Measurements from ENCODE around the gene PTPRN2. TPM values are rescaled to one million over a fixed set of nuclear protein-coding genes. Genes with fewer than 3 reads are reported as not detected.

The PTPRN2 gene
- polyA plus RNA-seq, 6 donors from 2014 or later = 1.4 to 4.6 (median 3.8) TPM

DNA sequence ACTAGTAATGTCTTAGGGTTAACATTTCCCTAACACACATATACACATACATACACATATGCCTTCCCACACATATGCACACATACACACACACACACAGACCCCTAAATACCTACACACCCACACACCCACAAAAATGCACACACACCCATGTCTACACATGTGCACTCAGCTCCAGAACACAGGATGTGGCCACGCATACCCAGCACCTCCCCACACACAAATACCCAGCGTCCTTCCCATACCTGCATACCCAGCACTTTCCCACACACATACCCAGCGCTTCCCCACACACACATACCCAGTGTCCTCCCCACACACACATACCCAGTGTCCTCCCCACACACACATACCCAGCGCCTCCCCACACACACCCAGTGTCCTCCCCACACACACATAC lies 715.9 kb downstream of the PTPRN2 start:
- Mint-ChIP-seq H3K9me3 (peaks cover 0 to 6% (median 3%) of the 10 kb centered on the region in 7 donors), H3K4me3 (no peak overlapping the region), H3K36me3 (no peaks in the 10 kb centered on the region), H3K27me3 (peaks cover 4 to 12% (median 8%) of the 10 kb centered on the region in 3 donors), H3K27ac (no peak overlapping the region), H3K4me1 (peaks cover 0 to 9% (median 7%) of the 10 kb centered on the region in 3 donors)
- no peak for ATAC-seq (ENCODE audit: low read depth in 2 of 2)
- no peak for DNase-seq

DNA sequence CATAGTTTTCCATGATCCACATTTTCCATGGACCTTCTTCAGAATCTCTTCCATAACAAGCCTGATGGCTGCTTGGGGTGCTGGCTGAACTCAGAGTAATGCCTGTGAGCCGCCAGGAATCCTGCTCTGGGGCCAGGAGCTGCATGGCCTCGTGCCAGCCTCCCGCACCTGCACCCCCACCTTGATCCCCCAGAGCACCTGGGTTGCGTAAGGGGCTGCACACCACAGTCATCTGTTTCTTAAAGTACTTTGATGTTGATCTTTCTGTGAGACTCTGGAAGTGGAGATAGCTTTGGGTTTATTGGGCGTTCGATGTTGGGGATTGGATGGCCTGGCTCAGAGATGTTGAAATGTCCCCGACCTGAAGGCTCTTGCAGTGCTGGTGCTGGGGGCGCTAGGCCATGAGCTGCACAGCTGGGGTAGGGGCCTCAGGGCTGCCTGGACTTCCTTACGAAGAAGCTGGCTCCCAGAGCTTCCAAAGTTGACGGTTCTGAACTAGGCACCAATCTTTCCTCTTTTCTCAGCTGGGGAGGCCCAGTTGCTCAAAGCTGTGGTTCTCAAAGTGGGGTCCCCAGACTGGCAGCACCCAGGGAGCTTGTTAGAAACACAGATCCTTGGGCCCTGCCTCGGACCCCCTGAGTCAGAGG lies 716.9 kb downstream of the PTPRN2 start:
- H3K36me3 Mint-ChIP-seq = no peaks in the 10 kb centered on the region
- peaks cover 4 to 12% (median 8%) of the 10 kb centered on the region in 3 donors for H3K27me3 Mint-ChIP-seq
- peaks cover 0 to 9% (median 5%) of the 10 kb centered on the region in 7 donors for H3K9me3 Mint-ChIP-seq
- H3K4me1 Mint-ChIP-seq = peaks cover 0 to 9% (median 7%) of the 10 kb centered on the region in 3 donors
- DNase-seq = no peak
- no peak overlapping the region for H3K4me3 Mint-ChIP-seq
- H3K27ac Mint-ChIP-seq = no peak overlapping the region
- ATAC-seq (ENCODE audit: low read depth in 2 of 2) = no peak

DNA sequence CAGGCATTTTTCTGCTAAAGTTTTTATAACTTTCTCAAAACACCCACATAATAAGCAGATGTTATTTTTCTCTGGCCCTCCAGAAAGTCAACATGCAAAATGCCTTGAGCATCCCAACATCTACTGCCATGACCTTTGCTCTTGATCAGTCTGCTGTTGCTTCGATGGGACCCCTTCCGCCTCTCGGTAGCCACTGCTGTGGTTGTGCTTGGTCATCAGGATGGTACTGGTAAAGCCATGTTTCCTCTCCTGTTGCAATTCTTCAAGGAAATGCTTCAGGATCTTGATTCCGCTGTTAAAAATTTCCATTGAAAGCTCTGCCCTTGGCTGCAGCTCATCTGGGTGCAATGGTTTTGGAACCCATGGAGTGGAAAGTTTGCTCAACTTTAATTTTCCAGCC lies 717.8 kb downstream of the PTPRN2 start:
- Mint-ChIP-seq H3K9me3 (peaks cover 0 to 10% (median 5%) of the 10 kb centered on the region in 7 donors), H3K4me1 (peaks cover 0 to 4% (median 4%) of the 10 kb centered on the region in 3 donors), H3K27ac (no peak overlapping the region)

DNA sequence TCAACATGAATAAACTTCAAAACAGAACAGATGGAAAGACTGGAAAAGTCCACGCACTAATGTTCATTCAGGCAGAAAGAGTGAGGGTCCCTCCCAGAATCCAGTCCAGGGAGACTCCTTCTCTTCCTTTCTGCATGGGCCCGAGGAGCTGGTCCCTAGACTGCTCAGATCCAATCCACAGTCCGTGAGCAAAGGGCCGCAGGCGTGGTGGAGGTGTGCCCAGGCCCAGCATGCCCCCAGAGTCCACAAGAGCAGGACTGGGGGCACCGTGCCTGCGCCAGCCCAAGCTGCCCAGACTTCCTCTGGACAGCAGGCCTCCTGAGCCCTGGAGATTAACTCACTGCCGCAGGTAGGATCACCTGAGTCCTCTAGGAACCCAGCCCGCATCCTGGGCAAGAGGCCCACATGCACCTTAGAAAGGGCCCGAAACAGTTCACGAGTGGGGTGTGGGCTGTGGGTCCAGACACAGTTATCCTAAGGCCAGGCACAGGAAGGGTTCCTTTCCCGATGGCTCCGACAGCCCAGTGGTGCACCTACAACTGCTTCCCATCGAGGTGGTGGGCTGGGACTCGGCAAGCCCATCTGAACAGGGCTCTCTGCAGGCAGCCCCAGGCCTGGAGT lies 719.8 kb downstream of the PTPRN2 start:
- H3K4me3 Mint-ChIP-seq = no peak overlapping the region
- no peak for ATAC-seq (ENCODE audit: low read depth in 2 of 2)
- no peaks in the 10 kb centered on the region for H3K4me1 Mint-ChIP-seq
- H3K27me3 Mint-ChIP-seq = no peaks in the 10 kb centered on the region
- H3K36me3 Mint-ChIP-seq = no peaks in the 10 kb centered on the region
- H3K9me3 Mint-ChIP-seq = peaks cover 0 to 10% (median 5%) of the 10 kb centered on the region in 7 donors
- DNase-seq = no peak
- no peak overlapping the region for H3K27ac Mint-ChIP-seq

More for the DNA sequence above, 717.8 kb downstream of the PTPRN2 start:
- H3K36me3 Mint-ChIP-seq = no peaks in the 10 kb centered on the region
- no peak overlapping the region for H3K4me3 Mint-ChIP-seq
- ATAC-seq (ENCODE audit: low read depth in 2 of 2) (no peak), DNase-seq (no peak)
- H3K27me3 Mint-ChIP-seq = peaks cover 3 to 10% (median 6%) of the 10 kb centered on the region in 3 donors

DNA sequence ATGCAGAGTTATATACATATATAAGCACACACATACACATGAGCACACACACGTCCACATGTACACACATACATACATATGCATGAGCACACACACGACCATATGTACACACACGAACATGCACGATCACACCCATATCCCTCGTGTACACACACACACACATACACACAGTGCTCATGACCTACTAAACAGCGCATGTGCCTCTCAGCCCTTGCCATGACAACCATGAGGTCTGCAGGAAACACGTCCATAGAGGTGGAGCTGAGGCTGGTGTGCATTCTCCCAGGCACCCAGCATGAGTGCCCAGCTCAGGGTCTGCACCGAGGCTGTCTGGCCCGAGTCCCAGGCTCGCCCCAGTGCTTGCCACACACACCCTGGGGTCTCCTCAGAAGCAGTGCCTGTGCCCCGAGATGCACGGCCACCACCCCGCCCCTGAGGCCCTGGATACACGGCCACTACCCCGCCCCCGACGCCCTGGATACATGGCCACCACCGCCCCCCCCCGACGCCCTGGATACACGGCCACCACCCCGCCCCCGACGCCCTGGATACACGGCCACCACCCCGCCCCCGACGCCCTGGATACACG lies 721.2 kb downstream of the PTPRN2 start:
- no peak for DNase-seq
- no peak overlapping the region for H3K27ac Mint-ChIP-seq
- no peaks in the 10 kb centered on the region for H3K36me3 Mint-ChIP-seq
- H3K9me3 Mint-ChIP-seq = peaks cover 0 to 10% (median 5%) of the 10 kb centered on the region in 7 donors
- H3K4me3 Mint-ChIP-seq = no peak overlapping the region
- no peak for ATAC-seq (ENCODE audit: low read depth in 2 of 2)
- no peaks in the 10 kb centered on the region for H3K27me3 Mint-ChIP-seq
- no peaks in the 10 kb centered on the region for H3K4me1 Mint-ChIP-seq

DNA sequence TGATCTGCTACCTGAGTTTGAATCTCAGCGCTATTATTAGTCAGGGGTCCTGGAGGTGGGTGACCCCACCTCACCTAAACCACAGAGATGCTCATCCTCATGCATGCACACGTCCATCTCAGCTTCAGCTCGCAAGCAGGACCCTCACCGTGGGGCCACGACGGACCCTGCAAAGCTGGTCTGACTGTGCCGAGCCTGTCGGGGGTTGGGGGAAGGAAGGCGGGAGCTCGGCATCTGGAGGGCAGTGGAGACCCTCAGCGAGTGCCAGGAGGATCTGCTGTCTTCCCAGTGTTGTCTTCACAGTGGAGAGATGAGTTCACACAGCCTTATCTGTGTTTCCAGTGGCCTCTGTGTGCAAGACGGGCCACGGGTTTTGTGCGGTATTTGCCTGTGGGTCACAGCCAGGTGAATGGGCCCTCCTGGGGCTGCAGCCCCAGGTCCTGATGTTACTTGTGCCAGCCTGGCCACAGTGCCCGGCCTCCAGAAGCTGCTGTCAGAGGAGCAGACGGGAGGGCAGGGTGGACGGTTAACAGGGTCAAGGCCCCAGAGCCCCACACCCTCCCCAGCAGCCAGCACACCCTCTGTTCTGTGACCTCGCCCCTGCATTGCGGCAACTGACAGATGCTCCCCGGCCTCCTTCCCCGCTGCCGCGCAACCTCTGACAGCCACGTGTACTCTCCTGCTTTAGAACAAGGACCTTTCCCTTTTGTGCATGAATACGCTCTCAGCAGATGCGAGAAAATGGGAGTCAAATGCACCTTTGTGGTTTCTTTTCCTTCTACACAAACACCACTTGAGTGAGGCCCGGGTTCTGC lies 722.1 kb downstream of the PTPRN2 start:
- no peaks in the 10 kb centered on the region for H3K4me1 Mint-ChIP-seq
- H3K9me3 Mint-ChIP-seq = peaks cover 0 to 10% (median 4%) of the 10 kb centered on the region in 7 donors
- no peak overlapping the region for H3K4me3 Mint-ChIP-seq
- no peak for DNase-seq
- H3K27me3 Mint-ChIP-seq = no peaks in the 10 kb centered on the region
- no peaks in the 10 kb centered on the region for H3K36me3 Mint-ChIP-seq
- no peak for ATAC-seq (ENCODE audit: low read depth in 2 of 2)
- H3K27ac Mint-ChIP-seq = no peak overlapping the region

DNA sequence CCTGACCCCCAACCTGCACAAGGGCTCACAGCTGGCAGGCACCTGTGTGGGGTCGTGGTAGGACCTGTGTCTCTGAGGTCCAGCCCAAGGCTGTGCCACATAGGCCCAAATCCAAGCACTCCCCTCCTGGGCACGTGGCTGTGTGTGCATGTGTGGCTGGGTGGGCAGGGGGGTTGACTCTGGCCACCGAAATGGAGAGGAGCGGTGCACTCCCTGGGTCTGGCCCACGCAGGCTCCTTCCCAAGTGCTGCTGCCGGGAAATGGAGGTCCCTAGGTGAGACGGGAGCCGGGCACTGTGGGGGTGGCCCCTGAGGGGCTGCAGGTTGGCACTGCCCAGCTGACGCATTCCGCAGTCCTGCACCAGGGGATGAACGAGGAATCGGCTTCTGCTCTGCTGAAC lies 722.7 kb downstream of the PTPRN2 start:
- H3K27ac Mint-ChIP-seq = no peak overlapping the region
- ATAC-seq (ENCODE audit: low read depth in 2 of 2) = no peak

DNA sequence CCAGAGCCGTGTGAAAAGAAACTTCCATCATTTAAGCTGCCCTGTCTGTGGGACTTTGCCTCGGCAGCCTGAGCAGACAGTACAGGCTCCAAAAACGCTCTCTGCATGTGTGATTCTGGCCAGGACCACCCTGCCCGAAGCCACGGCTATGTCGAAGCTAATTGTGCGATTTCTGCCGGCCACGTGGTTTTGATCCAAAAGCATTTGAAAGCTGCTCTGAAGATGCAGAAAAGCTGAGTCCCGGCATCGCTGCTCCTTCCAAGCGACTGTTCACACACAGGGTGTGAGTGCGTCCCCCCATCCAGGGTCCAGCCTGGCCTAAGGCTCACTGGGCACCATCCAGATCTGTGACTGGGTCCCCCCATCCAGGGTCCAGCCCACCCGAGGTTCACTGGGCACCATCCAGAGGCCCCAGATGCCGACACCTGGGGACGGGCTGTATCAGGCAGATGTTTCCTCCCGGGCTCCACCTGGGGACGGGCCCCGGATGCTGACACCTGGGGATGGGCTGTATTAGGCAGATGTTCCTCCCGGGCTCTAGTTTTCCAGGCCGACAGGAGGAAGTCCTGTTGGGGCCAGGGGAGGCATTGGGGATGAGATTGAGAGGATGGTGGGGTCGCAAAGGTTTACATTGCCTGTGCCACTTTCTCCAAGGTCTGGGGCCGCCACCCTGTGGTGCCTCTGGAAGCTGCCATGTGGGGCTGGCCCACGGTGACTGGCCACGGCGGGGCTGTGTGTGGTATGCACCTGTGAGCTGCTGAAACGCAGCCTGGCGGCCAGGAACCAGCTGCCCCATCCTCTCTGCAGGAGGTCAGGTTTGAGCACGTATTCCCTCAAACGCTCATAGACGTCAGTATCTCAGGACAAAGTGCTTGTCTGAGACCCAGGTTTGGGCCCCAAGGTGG lies 723.5 kb downstream of the PTPRN2 start:
- DNase-seq (no peak), ATAC-seq (ENCODE audit: low read depth in 2 of 2) (no peak)
- Mint-ChIP-seq H3K27ac (no peak overlapping the region), H3K4me1 (no peaks in the 10 kb centered on the region), H3K36me3 (no peaks in the 10 kb centered on the region), H3K9me3 (peaks cover 0 to 10% (median 0%) of the 10 kb centered on the region in 7 donors), H3K4me3 (no peak overlapping the region), H3K27me3 (no peaks in the 10 kb centered on the region)

More for the DNA sequence above, 722.7 kb downstream of the PTPRN2 start:
- DNase-seq = no peak
- H3K9me3 Mint-ChIP-seq = peaks cover 0 to 10% (median 0%) of the 10 kb centered on the region in 7 donors
- no peaks in the 10 kb centered on the region for H3K36me3 Mint-ChIP-seq
- no peaks in the 10 kb centered on the region for H3K4me1 Mint-ChIP-seq
- H3K27me3 Mint-ChIP-seq = no peaks in the 10 kb centered on the region
- no peak overlapping the region for H3K4me3 Mint-ChIP-seq

DNA sequence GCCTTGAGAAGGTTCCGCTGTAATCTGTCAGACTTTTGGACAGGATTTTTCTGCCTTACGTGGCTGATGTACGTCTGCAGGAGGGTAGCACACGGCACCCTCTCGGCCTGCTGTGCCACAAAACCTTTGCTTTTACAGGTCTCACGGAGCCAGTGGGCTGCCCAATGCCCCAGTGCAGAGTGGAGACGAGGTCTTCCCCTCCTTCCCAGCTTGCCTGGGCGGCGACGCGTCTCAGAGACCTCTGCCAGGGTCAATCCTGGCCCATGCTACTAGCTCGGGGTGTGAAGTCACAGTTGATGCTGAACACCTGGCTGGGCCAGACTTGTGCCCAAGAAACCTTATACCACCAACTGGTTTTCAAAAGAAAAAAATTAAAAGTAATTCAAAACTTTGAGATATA lies 724.4 kb downstream of the PTPRN2 start:
- Mint-ChIP-seq H3K36me3 (no peaks in the 10 kb centered on the region), H3K9me3 (peaks cover 0 to 7% (median 0%) of the 10 kb centered on the region in 7 donors), H3K27ac (no peak overlapping the region), H3K4me1 (no peaks in the 10 kb centered on the region), H3K4me3 (no peak overlapping the region), H3K27me3 (no peaks in the 10 kb centered on the region)
- no peak for ATAC-seq (ENCODE audit: low read depth in 2 of 2)
- DNase-seq = no peak

DNA sequence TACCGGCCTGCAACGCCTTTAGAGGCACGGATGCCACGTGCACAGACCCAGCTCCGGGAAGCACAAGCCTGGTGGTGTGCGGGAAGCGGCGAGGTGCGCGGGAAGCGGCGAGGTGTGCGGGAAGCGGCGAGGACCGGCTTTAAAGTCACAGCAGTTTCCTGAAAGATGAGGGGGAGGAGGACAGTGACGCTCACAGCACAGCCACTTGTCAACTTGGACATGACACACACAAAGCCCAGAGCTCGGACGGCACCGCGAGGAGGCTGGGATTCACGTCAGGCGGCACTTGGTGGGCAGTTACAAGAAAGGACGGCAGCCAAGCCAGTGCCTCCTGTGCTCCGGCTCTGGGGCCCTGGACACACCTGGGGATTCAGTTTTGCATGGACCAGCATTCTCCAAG lies 724.9 kb downstream of the PTPRN2 start:
- Mint-ChIP-seq H3K27ac (no peak overlapping the region), H3K4me3 (peak overlapping the region in 1 of 8 donors; percentile 10), H3K27me3 (no peaks in the 10 kb centered on the region), H3K9me3 (peaks cover 0 to 7% (median 0%) of the 10 kb centered on the region in 7 donors), H3K36me3 (no peaks in the 10 kb centered on the region), H3K4me1 (no peaks in the 10 kb centered on the region)
- no peak for DNase-seq
- ATAC-seq (ENCODE audit: low read depth in 2 of 2) = no peak

DNA sequence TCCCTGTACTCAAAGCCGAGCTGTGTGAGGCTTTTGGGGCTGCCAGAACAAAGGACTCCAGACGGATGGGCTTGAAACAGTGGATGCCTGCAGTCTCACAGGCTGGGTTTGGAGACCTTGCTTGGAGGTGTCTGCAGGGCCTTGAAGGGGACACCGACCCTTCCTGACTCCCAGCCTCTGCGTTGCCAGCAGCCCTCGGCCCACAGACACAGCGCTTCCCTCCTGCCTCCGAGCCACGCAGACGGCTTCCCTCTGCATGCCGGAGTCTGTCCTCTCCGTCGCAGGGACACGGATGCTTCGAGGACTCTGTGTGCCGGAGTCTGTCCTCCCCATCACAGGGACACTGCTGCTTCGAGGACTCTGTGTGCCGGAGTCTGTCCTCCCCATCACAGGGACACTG lies 726.1 kb downstream of the PTPRN2 start:
- Mint-ChIP-seq H3K4me3 (no peak overlapping the region), H3K4me1 (no peaks in the 10 kb centered on the region), H3K36me3 (no peaks in the 10 kb centered on the region), H3K9me3 (peaks cover 0 to 7% (median 0%) of the 10 kb centered on the region in 7 donors), H3K27me3 (no peaks in the 10 kb centered on the region), H3K27ac (no peak overlapping the region)
- no peak for ATAC-seq (ENCODE audit: low read depth in 2 of 2)
- no peak for DNase-seq

DNA sequence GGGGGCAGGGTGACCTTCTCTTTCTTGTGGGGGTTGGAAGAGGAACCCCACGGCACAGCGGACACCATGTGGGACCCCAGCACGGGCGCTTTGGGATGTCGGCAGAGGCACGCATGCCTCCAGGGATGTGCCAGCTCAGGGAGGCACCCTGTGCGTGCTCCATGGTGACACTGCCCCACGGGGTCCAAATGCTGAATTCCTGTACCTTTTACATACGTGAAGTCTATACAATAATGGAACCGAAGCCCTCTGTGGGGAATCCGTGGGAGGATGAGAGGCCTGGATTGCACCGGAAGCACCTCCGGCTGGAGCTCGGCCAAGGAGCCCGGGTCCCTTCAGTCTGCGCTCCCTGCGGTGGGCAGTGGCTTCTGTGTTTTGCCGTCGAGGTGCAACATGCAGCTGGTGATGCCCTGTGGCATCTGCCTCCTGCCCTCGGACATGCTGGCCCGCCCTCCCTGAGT lies 726.6 kb downstream of the PTPRN2 start:
- no peak for ATAC-seq (ENCODE audit: low read depth in 2 of 2)
- Mint-ChIP-seq H3K4me3 (peak overlapping the region in 1 of 8 donors; percentile 35), H3K27me3 (no peaks in the 10 kb centered on the region), H3K27ac (no peak overlapping the region), H3K36me3 (no peaks in the 10 kb centered on the region), H3K4me1 (no peaks in the 10 kb centered on the region), H3K9me3 (peaks cover 0 to 3% (median 0%) of the 10 kb centered on the region in 7 donors)
- DNase-seq = no peak
